IPS-15b (cell line): ENCODE results near the gene MYO1B.

Experiments used
- H3K27me3 ChIP-seq: one replicate; pipeline ENCODE4 v1.6.1; 2013; ENCODE audit warnings: low read length; ENCODE audit not compliant: control insufficient read depth, insufficient read depth
- H3K36me3 ChIP-seq: one replicate; pipeline ENCODE4 v1.6.1; 2013; ENCODE audit warnings: low read length; ENCODE audit not compliant: control insufficient read depth, insufficient read depth
- H3K4me1 ChIP-seq: one replicate; pipeline ENCODE4 v1.6.1; 2013; ENCODE audit warnings: mild to moderate bottlenecking, low read length; ENCODE audit not compliant: control insufficient read depth, insufficient read depth
- H3K4me3 ChIP-seq: one replicate; pipeline ENCODE4 v1.5.1; 2013; ENCODE audit warnings: low read depth, low read length
- H3K9ac ChIP-seq: one replicate; pipeline ENCODE4 v1.6.1; 2013; ENCODE audit warnings: low read depth, mild to moderate bottlenecking, low read length
- H3K9me3 ChIP-seq: one replicate; pipeline ENCODE4 v1.6.1; 2013; ENCODE audit warnings: mild to moderate bottlenecking, low read length; ENCODE audit not compliant: control insufficient read depth, insufficient read depth

Gene MYO1B

DNA sequence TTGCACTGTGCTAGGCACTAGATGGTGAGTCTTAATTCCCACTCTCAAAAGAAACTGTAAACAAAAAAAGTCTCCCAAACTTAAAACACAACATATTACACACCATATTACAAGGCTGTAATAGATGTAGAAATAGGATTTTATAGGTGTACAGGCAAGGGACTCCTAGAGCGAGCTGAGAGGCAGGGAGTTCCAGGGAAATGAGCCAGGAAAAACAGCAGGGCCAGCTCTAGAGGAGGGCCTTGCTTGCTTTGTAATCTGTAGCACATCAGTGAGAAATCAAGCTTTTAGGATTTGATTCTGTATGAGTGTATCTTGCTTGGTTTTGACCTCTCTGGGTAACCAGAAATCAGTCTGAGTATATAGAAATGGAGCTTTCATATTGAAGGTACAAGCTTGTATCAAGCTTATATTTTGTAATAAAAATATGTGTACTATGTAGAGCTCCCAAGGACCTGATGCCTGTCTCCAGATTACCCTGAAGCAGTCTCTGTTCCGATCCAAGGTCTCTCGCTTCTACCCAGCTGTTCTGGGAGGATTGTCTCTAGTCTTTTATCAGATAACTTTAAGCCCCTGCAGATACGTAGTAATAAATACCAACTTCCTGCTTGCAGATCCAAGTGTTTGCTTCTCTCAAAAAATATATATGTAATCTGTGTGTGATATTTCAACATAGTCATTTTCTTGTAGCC is 73.0 kb downstream of the MYO1B start:
- Histone ChIP-seq H3K27me3 (no peaks in the 10 kb centered on the region), H3K36me3 (no peaks in the 10 kb centered on the region), H3K9ac (no peak overlapping the region), H3K4me1 (peaks cover 16% of the 10 kb centered on the region), H3K9me3 (no peaks in the 10 kb centered on the region), H3K4me3 (no peak overlapping the region)

DNA sequence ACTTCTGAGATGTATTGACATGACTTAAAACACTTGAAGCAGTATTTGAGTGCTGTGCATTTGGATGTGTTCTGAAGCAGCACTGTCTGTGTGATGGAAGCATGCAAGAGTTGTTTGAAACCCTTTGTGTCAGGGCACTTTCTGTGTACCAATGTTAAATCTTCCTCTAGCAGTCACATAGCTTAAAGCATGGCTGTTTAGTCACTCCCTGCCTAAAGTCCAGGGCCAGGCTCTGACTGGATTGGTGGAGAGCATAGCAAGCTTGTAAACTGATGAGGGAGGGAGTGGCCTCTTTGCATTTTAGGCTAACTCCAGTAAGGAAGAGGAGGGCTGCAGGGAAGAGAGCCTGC is 73.5 kb downstream of the MYO1B start:
- Histone ChIP-seq H3K4me3 (no peak overlapping the region), H3K9me3 (no peaks in the 10 kb centered on the region), H3K4me1 (peaks cover 16% of the 10 kb centered on the region), H3K27me3 (no peaks in the 10 kb centered on the region), H3K9ac (no peak overlapping the region), H3K36me3 (no peaks in the 10 kb centered on the region)

DNA sequence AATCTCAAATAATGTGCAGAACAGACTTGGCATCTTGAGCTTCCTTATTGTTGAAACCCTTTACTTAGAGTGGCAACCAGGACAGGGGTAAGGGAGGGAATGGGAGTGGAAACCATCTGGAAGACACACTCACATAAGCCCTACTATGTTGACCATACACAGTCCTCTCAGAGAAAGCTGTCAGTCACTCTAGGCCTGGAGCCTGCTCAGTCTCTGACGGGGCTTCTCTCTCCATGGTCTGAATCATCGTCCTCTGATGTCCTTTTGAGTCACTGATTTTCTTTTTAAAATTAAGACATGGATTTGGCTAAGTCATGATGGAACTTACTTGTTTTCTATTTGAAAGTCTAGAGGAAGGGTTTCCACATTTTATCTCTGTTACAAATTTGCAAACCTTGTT is 74.0 kb downstream of the MYO1B start:
- Histone ChIP-seq H3K9ac (no peak overlapping the region), H3K27me3 (no peaks in the 10 kb centered on the region), H3K4me3 (no peak overlapping the region), H3K36me3 (no peaks in the 10 kb centered on the region), H3K4me1 (peaks cover 16% of the 10 kb centered on the region), H3K9me3 (no peaks in the 10 kb centered on the region)

DNA sequence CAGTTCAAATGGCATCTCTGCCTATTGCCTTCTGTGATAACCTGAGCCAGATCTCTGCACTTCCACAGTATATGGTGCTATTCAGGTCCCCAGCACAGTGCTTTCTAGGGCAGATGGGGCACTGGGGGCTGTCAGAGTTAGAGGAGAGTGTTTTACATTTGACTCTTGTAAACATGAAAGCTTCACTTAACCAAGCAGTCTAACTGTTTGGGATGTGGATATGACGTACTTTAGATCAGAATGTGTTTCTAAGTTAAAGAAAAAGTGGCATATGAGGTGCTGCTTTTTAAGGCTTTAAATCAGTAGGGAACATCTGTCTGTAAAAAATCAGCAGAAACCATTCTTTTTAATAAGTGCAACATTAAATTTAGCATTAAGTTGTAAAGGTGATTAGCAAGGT is 75.7 kb downstream of the MYO1B start:
- Histone ChIP-seq H3K4me3 (no peak overlapping the region), H3K4me1 (peaks cover 16% of the 10 kb centered on the region), H3K27me3 (no peaks in the 10 kb centered on the region), H3K36me3 (no peaks in the 10 kb centered on the region), H3K9ac (no peak overlapping the region), H3K9me3 (no peaks in the 10 kb centered on the region)

DNA sequence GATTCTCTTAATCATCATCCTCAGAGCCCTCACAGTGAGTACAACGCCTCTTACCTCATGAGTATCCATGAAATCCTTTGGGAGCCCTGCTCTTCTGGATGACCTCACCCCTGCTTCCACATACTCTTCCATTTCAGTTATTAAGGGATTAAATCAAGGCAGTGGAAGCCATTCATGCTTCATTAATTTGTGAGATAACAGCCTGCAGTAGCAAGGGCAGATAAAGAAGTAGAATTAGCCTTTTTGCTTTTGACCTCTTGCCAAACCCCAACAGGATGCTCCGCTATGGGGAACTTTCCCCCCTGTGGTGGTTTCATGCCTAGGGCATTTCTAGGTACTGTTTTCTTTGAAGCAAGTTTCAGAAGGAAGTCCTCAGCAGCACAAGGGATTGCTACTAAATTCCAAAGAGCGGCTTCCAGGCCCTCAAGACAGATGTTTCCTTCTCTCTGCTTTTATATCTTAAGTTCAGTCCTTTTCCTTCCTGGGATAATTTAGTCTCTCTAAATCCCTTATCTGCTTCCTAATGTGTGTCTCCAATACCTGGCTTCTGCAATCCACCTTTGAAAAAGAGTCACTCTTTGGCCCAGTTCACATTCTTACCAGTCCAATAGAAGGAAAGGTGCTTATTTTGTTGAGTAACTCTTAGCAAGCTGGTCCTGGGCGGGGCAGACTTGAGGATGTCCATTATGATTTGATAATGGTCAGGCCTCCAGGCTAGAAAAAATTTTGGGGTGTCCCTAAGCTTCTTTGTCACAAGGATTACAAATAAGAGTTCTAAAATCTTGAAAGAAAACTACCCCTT is 76.9 kb downstream of the MYO1B start:
- H3K9ac ChIP-seq, result no peak overlapping the region

DNA sequence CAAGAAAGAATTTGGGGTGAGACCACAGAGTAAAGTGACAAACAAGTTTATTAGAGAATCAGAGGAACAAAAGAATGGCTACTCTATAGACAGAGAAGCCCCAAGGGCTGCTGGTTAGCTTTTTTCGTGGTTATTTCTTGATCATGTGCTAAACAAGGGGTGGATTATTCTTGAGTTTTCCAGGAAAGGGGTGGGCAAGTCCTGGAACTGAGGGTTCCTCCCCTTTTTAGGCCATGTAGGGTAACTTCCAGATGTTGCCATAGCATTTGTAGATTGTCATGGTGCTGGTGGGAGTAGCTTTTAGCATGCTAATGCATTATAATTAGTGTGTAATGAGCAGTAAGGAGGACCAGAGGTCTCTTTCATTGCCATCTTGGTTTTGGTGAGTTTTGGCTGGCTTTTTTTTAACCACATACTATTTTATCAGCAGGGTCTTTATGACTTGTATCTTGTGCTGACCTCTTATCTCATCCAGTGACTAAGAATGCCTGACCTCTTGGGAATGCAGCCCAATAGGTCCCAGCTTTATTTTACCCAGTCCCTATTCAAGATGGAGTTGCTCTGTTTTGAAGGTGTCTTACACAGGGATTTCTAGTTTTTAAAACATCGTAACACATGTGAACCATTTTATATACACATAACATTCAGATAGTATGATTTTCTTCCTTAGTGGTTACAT is 77.8 kb downstream of the MYO1B start:
- Histone ChIP-seq H3K9ac (no peak overlapping the region), H3K4me1 (peaks cover 16% of the 10 kb centered on the region), H3K9me3 (no peaks in the 10 kb centered on the region), H3K36me3 (no peaks in the 10 kb centered on the region), H3K4me3 (no peak overlapping the region), H3K27me3 (no peaks in the 10 kb centered on the region)

More for the DNA sequence above, 76.9 kb downstream of the MYO1B start:
- H3K4me1 ChIP-seq, result peaks cover 16% of the 10 kb centered on the region
- no peak overlapping the region for H3K4me3 ChIP-seq
- no peaks in the 10 kb centered on the region for H3K9me3 ChIP-seq
- H3K36me3 ChIP-seq, result no peaks in the 10 kb centered on the region
- no peaks in the 10 kb centered on the region for H3K27me3 ChIP-seq

DNA sequence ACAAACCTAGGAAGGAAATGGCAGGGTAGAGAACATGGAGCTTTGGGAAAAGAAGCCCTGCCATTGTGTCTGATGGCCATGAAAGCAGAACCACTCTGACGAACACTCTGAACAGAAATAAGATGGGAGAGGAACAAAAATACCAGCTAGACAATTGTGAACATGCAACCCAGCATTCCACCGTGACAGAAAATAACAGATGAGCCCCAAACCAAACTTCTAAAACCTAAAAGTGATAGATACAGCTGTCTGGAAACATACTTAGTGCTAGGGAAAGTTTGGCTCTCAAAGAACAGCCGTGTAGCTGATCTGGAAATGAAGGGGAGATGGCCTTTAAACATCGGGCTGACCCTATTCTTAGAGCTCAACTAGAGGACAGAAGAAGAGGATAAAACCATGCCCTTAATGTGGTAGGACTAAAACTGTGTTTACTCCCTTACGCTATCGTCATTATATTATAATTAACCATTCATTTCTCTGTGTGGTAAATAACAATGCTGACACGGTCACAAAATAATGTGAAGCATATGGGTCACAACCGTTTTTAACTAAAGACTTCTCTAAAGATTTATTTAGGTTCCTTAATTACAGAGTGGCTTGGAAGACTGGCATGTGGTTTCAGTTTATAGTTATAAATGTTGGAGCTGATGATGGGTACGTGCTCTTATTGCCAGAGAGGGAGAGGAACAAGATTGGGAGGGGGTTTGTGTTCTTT is 80.6 kb downstream of the MYO1B start:
- Histone ChIP-seq H3K4me3 (no peak overlapping the region), H3K36me3 (no peaks in the 10 kb centered on the region), H3K27me3 (no peaks in the 10 kb centered on the region), H3K9me3 (no peaks in the 10 kb centered on the region), H3K9ac (no peak overlapping the region), H3K4me1 (peaks cover 12% of the 10 kb centered on the region)

DNA sequence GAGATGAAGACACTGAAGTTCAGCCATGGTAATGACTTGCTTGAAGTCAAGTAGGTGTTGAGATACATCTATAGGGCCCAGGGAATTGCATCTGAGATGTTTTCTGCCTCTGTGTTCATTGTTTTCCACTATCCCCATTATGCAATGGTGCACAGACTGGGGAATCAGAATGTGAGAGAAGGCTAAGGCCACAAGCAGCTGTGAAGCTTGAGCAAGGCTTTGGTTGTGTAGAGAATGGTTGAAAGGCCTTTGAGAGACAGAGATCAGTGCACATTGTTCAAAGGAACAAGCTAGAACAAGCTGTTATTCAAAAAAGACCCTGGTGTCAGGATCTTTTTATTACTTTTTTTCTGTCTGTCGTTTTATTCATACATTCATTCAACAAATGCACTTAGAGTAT is 82.3 kb downstream of the MYO1B start:
- no peaks in the 10 kb centered on the region for H3K9me3 ChIP-seq
- H3K4me1 ChIP-seq, result peaks cover 3% of the 10 kb centered on the region
- H3K27me3 ChIP-seq, result no peaks in the 10 kb centered on the region
- H3K9ac ChIP-seq, result no peak overlapping the region
- no peaks in the 10 kb centered on the region for H3K36me3 ChIP-seq
- H3K4me3 ChIP-seq, result no peak overlapping the region

DNA sequence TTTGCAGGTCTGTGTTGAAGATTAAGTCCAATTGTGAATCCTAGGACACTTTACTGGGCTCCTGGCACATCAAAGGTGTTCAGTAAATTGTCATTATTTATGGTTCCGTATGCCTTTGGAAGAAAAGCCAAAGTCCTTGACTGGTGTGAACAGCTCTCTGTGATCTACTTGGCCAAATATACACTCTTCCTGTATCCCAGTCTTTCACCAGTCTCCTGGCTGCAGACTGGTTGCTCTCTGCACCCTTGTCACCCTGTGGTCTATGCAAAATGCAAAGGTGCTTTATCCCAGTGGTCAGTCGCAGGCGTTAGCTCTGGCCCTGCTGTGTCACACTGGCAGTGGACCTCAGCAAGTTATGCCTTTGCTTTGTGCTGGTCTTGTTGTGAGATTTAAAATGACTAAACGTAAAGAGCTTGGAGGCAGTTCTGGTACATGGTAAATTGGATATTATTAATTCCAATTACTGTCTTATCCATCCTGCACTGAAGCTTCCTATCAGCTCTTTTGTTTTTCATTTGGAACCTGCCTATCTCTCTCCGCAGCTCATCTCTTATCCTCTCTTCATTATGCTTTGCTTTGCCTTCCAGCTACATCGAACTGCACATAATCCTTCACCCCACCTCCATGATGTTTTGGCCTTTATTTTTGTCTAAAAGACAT is 83.1 kb downstream of the MYO1B start:
- Histone ChIP-seq H3K4me1 (no peaks in the 10 kb centered on the region), H3K36me3 (no peaks in the 10 kb centered on the region), H3K9ac (no peak overlapping the region), H3K9me3 (no peaks in the 10 kb centered on the region), H3K27me3 (no peaks in the 10 kb centered on the region), H3K4me3 (no peak overlapping the region)

DNA sequence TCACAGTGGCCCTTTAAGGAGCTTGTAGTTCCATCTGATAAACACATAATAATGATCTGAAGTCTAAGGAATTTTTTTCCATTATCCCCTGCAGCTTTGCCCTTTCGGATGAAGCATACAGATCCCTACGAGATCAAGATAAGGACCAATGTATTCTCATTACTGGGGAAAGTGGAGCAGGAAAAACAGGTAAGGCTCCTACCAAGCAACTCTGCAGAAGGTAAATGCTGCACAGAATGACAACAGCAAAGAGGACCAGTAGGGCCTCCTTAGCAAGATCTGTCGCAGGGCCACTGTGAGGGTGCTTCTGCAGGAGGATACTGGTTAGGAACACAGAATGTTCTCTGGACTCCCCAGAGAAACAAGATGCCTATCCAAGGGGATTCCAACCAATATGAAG is 84.6 kb downstream of the MYO1B start:
- H3K36me3 ChIP-seq, result no peaks in the 10 kb centered on the region
- H3K9ac ChIP-seq, result no peak overlapping the region
- no peak overlapping the region for H3K4me3 ChIP-seq
- H3K4me1 ChIP-seq, result no peaks in the 10 kb centered on the region
- H3K27me3 ChIP-seq, result no peaks in the 10 kb centered on the region
- no peaks in the 10 kb centered on the region for H3K9me3 ChIP-seq

DNA sequence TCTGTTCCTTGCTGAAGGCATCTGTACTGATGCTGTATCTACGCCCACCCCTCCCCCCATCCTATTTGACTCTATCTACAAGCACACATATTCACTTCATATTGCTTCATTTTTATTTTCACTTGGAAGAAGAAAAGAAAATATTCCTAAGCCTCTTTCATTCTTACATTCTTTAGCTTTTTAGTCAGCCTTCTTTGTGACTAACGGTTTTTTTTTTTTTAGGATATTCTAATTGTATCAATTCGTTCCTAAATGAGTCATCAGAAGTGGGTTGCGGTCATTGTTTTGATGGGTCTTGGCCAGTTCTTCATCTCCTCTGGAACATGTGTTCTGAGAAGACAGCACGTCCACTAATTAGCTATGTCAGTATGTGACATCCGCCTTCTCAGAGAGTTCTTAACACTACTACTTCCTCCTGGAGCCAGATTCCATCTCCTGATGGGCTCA is 88.7 kb downstream of the MYO1B start:
- Histone ChIP-seq H3K27me3 (no peaks in the 10 kb centered on the region), H3K4me1 (no peaks in the 10 kb centered on the region), H3K9me3 (no peaks in the 10 kb centered on the region), H3K4me3 (no peak overlapping the region), H3K36me3 (no peaks in the 10 kb centered on the region), H3K9ac (no peak overlapping the region)
